Skeletal muscle satellite cell (primary cell): ENCODE measurements around the gene RLIM. TPM values are rescaled to one million over a fixed set of nuclear protein-coding genes. Genes with fewer than 3 reads are reported as not detected.
A peak's percentile ranks its signal among the peaks of the same experiment; 100 is the strongest.
"Not testable (repeated sequence)": the region's sequence is repeated elsewhere in the genome, so short reads cannot be mapped to it uniquely, and the experiment has no call there.

Experiments
- H3K27me3 ChIP-seq: 2 replicates; pipeline ENCODE4 v1.7.0; 2013; ENCODE audit warnings: low read length; ENCODE audit not compliant: control insufficient read depth, insufficient read depth
- H3K36me3 ChIP-seq: 2 replicates; pipeline ENCODE4 v1.7.0; 2013; ENCODE audit warnings: mild to moderate bottlenecking, control low read depth, low read length; ENCODE audit not compliant: insufficient read depth
- H3K4me1 ChIP-seq: 2 replicates; pipeline ENCODE4 v1.7.0; 2013; ENCODE audit warnings: low read length; ENCODE audit not compliant: control insufficient read depth, insufficient read depth
- H3K4me2 ChIP-seq: 2 replicates; pipeline ENCODE4 v1.7.0; 2013; ENCODE audit warnings: mild to moderate bottlenecking, low read length
- H3K4me3 ChIP-seq: 2 replicates; pipeline ENCODE4 v1.7.0; 2013; ENCODE audit warnings: low read length
- H3K9ac ChIP-seq: 2 replicates; pipeline ENCODE4 v1.7.0; 2013; ENCODE audit warnings: mild to moderate bottlenecking, low read depth, low read length, moderate library complexity
- H3K9me3 ChIP-seq: replicated peaks from 2 replicates; pipeline ENCODE4 v1.7.0; 2013; ENCODE audit warnings: mild to moderate bottlenecking, control low read depth, low read length
- total RNA-seq: library from RNA; depleted of rRNA; stranded (reverse); fragments of >200 nt; gene quantifications from 2 replicates; pipeline ENCODE4 v1.2.3, GENCODE V29; 2012; rRNA removed

Gene RLIM, protein sequence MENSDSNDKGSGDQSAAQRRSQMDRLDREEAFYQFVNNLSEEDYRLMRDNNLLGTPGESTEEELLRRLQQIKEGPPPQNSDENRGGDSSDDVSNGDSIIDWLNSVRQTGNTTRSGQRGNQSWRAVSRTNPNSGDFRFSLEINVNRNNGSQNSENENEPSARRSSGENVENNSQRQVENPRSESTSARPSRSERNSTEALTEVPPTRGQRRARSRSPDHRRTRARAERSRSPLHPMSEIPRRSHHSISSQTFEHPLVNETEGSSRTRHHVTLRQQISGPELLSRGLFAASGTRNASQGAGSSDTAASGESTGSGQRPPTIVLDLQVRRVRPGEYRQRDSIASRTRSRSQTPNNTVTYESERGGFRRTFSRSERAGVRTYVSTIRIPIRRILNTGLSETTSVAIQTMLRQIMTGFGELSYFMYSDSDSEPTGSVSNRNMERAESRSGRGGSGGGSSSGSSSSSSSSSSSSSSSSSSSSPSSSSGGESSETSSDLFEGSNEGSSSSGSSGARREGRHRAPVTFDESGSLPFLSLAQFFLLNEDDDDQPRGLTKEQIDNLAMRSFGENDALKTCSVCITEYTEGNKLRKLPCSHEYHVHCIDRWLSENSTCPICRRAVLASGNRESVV
- 45.4 and 54.8 TPM in 2 replicates for total RNA-seq

DNA sequence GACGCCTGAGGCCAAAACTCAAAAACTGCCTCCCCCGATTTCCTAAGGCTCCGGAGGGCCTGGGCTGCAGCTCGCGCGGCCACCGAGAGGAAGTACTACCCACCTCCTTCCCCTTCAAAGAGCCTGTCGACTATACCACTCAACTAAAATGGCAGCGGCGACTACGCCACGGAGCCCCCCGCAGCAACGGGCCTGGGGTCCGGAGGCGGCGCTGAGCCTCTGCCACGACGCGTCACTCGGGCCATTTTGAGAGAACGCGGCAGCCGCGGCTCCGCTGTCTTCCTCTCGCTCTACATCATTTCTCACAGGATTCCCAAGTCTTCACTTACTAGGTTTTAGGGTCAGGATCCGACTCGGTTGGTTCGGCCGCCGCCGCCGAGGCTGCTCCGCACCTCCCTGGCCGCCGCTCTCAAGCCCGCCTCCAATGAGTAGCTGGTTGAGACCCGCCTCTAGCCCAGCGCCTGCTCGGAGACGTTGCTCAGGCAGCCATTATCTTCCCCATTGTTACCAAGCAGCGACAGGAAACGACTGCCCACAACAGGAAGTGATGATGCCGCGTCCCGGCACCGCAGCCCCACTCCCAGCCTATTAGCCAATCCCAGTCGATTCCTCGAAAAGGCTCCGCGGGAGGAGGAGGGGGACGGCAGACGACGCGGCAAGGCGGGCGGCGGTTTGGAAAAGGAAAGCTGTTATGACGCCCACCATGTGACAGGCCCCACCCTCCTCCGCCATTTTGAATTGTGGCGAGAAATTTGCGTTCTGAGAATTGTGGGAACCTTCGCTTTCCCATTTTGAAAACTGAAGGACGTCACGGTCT is at the start of gene RLIM:
Gene RLIM (minus strand): TSS at position 532 of the 817 bp plus-strand sequence. CDS start 18,647 bp downstream, outside the sequence.
- H3K4me2 ChIP-seq: peak within 1 kb of the TSS; percentile 74
- H3K27me3 ChIP-seq: no peaks in the 10 kb centered on the region
- H3K9me3 ChIP-seq: no peaks in the 10 kb centered on the region
- H3K9ac ChIP-seq: peak within 1 kb of the TSS; percentile 100
- H3K4me1 ChIP-seq: no peaks in the 10 kb centered on the region
- H3K36me3 ChIP-seq: peaks cover 7% of the 10 kb centered on the region
- H3K4me3 ChIP-seq: peak within 1 kb of the TSS; percentile 94

DNA sequence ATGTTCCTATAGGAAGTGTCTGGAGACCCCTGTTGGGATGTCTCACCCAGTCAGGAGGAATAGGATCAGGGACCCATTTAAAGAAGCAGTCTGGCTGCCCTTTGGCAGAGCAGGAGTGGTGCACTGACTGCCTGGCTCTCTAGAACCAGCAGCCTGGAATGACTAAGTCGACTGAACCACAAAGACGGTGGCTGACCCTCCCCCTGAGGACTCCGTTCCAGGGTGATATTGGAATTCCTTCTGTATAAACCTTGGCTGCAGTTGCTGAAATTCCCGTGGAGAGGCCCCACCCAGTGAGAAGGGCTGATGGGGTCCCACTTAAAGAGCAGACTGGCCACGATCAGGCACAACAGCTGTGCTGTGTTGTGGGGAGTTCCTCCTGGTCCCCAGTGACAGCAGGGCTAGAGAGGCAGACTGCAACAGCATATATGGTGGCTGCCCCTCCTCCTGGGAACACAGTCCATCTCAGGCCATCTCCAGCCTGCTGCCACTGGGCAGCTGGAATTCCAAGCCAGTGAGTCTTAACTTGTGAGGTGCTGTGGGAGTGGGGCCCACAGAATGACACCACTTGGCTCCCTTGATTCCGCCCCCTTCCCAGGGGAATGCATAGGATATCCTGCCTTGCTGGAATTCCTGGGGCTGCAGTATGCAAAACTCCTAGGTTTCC is 41.8 kb upstream of the RLIM start:
- H3K4me1 ChIP-seq: no peaks in the 10 kb centered on the region

DNA sequence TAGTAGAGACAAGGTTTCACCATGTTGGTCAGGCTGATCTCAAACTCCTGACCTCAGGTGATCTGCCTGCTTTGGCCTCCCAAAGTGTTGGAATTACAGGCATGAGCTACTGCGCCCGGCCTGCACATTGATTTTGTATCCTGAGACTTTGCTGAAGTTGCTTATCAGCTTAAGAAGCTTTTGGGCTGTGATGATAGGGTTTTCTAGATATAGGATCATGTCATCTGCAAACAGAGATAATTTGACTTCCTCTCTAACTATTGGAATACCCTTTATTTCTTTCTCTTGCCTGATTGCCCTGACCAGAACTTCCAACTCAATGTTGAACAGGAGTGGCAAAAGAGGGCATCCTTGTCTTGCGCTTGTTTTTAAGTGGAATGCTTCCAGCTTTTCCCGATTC is 40.5 kb upstream of the RLIM start:
- H3K9me3 ChIP-seq, H3K36me3 ChIP-seq, H3K4me3 ChIP-seq, H3K27me3 ChIP-seq, H3K4me1 ChIP-seq, H3K9ac ChIP-seq, H3K4me2 ChIP-seq: not testable (repeated sequence)

More for the DNA sequence above, 41.8 kb upstream of the RLIM start:
- Histone ChIP-seq H3K36me3 (no peaks in the 10 kb centered on the region), H3K9me3 (no peaks in the 10 kb centered on the region), H3K4me2 (peak overlapping the region; percentile 18), H3K27me3 (no peaks in the 10 kb centered on the region), H3K4me3 (no peak overlapping the region), H3K9ac (no peak overlapping the region)

DNA sequence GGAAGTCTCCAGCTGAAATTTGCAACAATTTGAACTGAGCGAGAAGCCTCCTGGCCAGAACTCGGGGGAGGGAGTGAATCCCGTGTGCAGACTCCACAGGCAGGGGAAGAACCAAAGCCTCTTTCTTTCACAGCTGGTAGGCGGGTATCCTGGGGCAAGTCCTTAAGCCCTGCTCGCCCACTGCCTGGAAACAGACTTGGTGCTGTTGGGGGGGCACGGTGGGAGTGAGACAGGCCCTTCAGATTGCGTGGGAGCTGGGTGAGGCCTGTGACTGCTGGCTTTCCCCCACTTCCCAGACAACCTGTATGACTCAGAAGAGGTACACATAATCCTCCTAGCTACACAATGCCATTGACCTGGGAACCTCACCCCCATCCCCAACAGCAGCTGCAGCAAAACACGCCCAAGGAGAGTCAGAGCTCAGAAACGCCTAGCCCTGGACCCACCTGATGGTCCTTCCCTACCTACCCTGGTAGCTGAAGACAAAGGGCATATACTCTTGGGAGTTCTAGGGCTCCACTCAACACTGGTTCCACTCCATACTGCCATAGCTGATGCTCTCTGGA is 22.4 kb upstream of the RLIM start:
- Histone ChIP-seq H3K9me3 (no peaks in the 10 kb centered on the region), H3K4me3 (no peak overlapping the region), H3K4me2 (no peak overlapping the region), H3K4me1 (no peaks in the 10 kb centered on the region), H3K36me3 (no peaks in the 10 kb centered on the region), H3K27me3 (peaks cover 6% of the 10 kb centered on the region), H3K9ac (no peak overlapping the region)

DNA sequence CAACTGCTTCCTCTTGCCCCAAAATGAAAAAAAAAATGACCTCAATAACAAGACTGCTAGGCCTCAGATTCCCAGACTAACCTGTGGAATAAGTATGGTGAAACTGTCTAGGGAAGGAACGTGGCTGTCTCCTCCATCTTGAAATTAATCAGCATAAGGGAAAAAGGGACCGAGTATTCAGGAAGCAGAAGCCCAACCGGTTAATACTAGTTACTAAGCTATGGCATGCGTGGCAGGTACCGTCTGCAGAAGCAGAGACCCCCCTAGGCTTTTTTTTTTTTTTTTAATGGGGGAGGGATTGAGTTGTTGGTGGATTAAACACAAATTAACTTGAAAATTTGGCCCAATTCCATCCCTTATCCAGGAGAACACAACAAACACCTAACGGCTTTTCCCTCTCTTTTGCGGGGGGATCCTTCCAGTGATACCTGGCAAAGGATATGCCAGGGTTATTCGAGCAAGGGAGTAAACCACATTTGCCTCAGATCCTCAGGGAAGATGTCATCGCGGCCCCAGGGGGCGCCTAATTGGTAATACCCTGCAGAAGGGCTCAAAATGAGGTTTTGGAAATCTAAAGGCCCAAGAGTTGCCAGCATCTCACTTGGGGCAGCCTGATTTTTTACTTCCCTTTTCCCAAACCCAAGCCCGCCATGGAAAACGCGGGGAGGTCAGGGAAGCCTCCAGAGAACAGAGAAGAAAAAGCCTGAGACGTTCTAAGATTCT is 893 bp downstream of the RLIM start:
- Histone ChIP-seq H3K9ac (peak overlapping the region; percentile 100), H3K4me2 (peak overlapping the region; percentile 74), H3K4me1 (no peaks in the 10 kb centered on the region), H3K4me3 (peak overlapping the region; percentile 94), H3K27me3 (no peaks in the 10 kb centered on the region), H3K36me3 (peaks cover 7% of the 10 kb centered on the region), H3K9me3 (no peaks in the 10 kb centered on the region)

DNA sequence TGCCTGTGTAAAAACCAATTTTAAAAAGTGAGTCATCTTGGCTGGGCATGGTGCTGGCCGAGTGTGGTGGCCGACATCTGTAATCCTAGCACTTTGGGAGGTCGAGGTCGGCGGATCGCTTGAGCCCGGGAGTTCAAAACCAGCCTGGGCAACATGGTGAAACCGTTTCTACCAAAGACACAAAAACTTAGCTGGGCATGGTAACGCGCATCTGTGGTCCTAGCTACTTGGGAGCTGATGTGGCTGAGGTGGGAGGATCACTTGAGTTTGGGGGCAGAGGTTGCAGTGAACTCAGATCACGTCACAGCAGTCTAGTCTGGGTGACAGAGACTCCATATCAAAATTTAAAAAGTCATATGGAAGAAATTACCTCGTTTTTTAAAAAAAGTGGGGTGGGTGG is 7.6 kb downstream of the RLIM start:
- Histone ChIP-seq H3K4me2 (no peak overlapping the region), H3K4me3 (no peak overlapping the region), H3K36me3 (peaks cover 8% of the 10 kb centered on the region), H3K4me1 (no peaks in the 10 kb centered on the region), H3K9me3 (no peaks in the 10 kb centered on the region), H3K9ac (no peak overlapping the region), H3K27me3 (no peaks in the 10 kb centered on the region)

DNA sequence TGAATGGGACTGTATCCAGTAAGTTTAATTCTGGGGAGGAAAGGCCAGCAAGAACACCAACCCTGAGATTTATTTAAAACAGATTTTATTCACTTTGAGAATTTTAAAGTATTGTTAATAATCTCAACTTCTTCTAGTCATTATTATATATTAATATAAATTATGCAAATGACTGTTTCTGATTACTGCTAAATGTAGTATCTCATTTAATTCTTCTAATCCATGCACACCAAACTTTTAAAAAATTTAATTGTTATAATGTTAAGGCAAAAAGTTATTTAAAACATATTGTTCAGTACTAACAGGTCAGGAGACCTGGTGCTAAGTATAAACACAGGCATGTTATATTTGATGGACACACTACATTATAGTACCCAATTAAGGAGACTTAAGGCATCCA is 8.1 kb downstream of the RLIM start:
- Histone ChIP-seq H3K4me2 (no peak overlapping the region), H3K9ac (no peak overlapping the region), H3K4me1 (no peaks in the 10 kb centered on the region), H3K36me3 (peaks cover 8% of the 10 kb centered on the region), H3K27me3 (no peaks in the 10 kb centered on the region), H3K9me3 (no peaks in the 10 kb centered on the region), H3K4me3 (no peak overlapping the region)

DNA sequence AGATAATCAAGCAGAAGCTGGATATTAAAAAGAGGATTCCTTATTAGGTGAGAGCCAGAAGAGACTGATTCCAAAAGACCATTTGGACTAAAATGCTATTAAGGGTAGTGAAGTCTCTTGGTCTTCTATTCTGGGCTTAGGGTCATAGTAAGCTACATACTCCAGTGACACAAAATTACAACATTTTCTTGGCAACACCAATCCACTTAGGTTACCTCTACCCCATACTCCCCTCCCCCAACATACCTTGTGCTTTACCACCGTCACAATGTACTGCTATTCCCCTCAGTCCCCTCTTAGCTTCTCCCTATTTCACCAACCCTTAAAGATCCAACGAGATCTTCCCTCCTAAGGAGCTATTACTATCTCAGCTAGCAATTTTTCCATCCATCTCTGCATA is 11.4 kb downstream of the RLIM start:
- no peaks in the 10 kb centered on the region for H3K9me3 ChIP-seq
- no peaks in the 10 kb centered on the region for H3K4me1 ChIP-seq
- no peak overlapping the region for H3K4me2 ChIP-seq
- H3K9ac ChIP-seq: no peak overlapping the region
- H3K4me3 ChIP-seq: no peak overlapping the region
- H3K36me3 ChIP-seq: peaks cover 9% of the 10 kb centered on the region
- H3K27me3 ChIP-seq: no peaks in the 10 kb centered on the region

DNA sequence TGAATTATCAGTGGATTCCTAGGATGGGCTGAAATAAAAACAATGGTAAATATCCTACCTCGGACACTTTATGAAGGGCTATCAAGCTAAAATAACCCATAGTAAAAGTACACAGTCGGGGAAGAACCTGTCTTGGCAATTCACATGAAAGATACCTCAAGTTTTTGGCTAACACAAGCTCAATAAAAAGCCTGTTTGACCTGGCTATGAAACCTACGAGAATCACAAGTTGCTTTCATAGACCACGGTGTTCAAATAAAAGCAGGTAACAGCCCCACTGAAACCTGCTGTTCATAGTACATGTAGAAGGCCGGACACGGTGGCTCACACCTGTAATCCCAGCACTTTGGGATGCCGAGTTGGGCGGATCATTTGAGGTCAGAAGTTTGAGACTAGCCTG is 12.3 kb downstream of the RLIM start:
- Histone ChIP-seq H3K4me2 (no peak overlapping the region), H3K9me3 (no peaks in the 10 kb centered on the region), H3K4me3 (no peak overlapping the region), H3K4me1 (no peaks in the 10 kb centered on the region), H3K9ac (no peak overlapping the region), H3K27me3 (no peaks in the 10 kb centered on the region), H3K36me3 (peaks cover 6% of the 10 kb centered on the region)

DNA sequence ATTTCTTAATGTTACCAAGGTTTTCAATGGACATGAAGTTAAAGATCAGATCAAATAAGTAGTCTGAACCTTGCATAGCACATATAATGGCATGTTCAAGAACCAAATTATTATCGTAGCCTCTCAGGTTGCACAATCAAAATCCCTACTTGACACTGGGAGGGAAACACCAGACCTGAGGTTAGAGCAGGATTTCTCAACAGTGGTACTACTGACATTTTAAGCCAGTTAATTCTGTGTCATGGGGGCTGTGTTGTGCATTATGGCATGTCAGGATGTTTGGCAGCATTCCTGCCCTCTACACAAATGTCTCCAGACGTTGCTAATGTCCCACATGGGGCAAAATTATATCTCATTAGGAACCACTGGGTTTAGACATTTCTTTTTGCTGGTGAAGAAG is 20.8 kb downstream of the RLIM start:
- Histone ChIP-seq H3K36me3 (peaks cover 45% of the 10 kb centered on the region), H3K4me3 (no peak overlapping the region), H3K4me2 (no peak overlapping the region), H3K27me3 (no peaks in the 10 kb centered on the region), H3K9ac (no peak overlapping the region), H3K4me1 (no peaks in the 10 kb centered on the region), H3K9me3 (no peaks in the 10 kb centered on the region)
